ENCODE measurements around the gene RIT2. TPM values are rescaled to one million over a fixed set of nuclear protein-coding genes. Genes with fewer than 3 reads are reported as not detected.

Gene RIT2
- total RNA-seq, 1 experiment from 2014 or later, result not detected

DNA sequence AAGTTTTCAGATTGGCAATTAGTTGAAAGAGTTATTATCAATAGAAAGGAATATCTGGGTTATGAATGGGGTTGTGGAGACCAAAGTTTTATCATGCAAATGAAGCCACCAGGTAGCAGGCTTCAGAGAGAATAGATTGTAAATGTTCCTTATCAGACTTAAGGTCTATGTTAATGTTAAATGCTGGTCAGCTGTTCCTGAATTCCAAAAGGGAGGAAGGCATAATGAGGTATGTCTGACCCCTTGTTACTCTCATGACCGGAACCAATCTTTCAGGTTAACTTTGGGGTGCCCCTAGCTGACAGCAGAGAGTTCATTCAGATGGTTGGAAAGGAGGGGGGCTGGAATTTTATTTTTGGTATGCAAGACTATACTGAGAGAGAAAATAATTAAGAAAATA, 47.9 kb downstream of the RIT2 start:
- intact Hi-C loops (cut with micrococcal nuclease; ENCODE audit: unreplicated experiment), result no loop called here
- peaks cover 17% of the 10 kb centered on the region for H3K9me3 Mint-ChIP-seq (ENCODE audit: low read depth, unreplicated experiment)
- no peak overlapping the region for H3K27ac Mint-ChIP-seq (ENCODE audit: unreplicated experiment)
- no peaks in the 10 kb centered on the region for H3K27me3 Mint-ChIP-seq (ENCODE audit: unreplicated experiment)
- H3K36me3 Mint-ChIP-seq (ENCODE audit: insufficient read depth, unreplicated experiment), result no peaks in the 10 kb centered on the region
- CTCF ChIA-PET, result no interaction called here
- DNase-seq, result no peak
- no TSS peak for BruUV-seq (replicated peaks)
- no peaks in the 10 kb centered on the region for H3K4me1 Mint-ChIP-seq (ENCODE audit: low read depth, unreplicated experiment)
- H3K4me3 Mint-ChIP-seq (ENCODE audit: low read depth, unreplicated experiment), result no peak overlapping the region
- no peak for TF ChIP-seq CTCF (IDR thresholded peaks at IDR 0.05; ENCODE audit: unreplicated experiment)

DNA sequence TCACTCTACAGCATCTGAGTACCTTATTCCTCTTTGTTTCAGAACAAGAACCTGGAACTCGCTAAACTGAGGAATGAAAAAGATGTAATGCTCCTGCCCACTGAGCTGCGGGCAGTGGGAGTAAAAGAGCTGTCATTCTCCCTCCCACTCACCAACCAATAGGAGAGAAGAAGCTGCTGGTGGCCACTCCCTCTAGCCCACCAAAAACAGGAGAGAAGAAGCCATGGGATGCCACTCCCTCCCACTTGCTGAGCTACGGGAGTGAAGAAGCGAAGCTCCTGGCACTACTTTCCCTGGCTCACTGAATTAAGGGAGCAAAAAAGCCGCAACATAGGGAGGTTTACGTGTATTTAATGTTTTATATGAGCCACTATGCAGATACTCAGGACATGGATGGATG, 53.7 kb downstream of the RIT2 start:
- BruUV-seq (replicated peaks), result no TSS peak
- Mint-ChIP-seq H3K27ac (ENCODE audit: unreplicated experiment) (no peak overlapping the region), H3K27me3 (ENCODE audit: unreplicated experiment) (no peaks in the 10 kb centered on the region), H3K4me3 (ENCODE audit: low read depth, unreplicated experiment) (no peak overlapping the region), H3K4me1 (ENCODE audit: low read depth, unreplicated experiment) (no peaks in the 10 kb centered on the region), H3K36me3 (ENCODE audit: insufficient read depth, unreplicated experiment) (no peaks in the 10 kb centered on the region), H3K9me3 (ENCODE audit: low read depth, unreplicated experiment) (peaks cover 11% of the 10 kb centered on the region)
- intact Hi-C loops (cut with micrococcal nuclease; ENCODE audit: unreplicated experiment), result no loop called here
- no peak for DNase-seq
- TF ChIP-seq CTCF (IDR thresholded peaks at IDR 0.05; ENCODE audit: unreplicated experiment), result no peak
- CTCF ChIA-PET, result interaction anchor here (1.3 kb wide), 1 partner anchor 9 kb away, joined by 5 read pairs; no protein-coding TSS in a partner anchor

- no TSS peak for BruUV-seq (replicated peaks)
- Mint-ChIP-seq H3K4me1 (ENCODE audit: low read depth, unreplicated experiment) (no peaks in the 10 kb centered on the region), H3K36me3 (ENCODE audit: insufficient read depth, unreplicated experiment) (no peaks in the 10 kb centered on the region), H3K4me3 (ENCODE audit: low read depth, unreplicated experiment) (no peak overlapping the region), H3K27me3 (ENCODE audit: unreplicated experiment) (no peaks in the 10 kb centered on the region), H3K9me3 (ENCODE audit: low read depth, unreplicated experiment) (peaks cover 9% of the 10 kb centered on the region), H3K27ac (ENCODE audit: unreplicated experiment) (no peak overlapping the region)
- CTCF ChIA-PET, result interaction anchor here (1.3 kb wide), 1 partner anchor 9 kb away, joined by 5 read pairs; no protein-coding TSS in a partner anchor
- DNase-seq, result no peak
- intact Hi-C loops (cut with micrococcal nuclease; ENCODE audit: unreplicated experiment), result no loop called here
- no peak for TF ChIP-seq CTCF (IDR thresholded peaks at IDR 0.05; ENCODE audit: unreplicated experiment)
These were observed 54.2 kb downstream of the RIT2 start for GRCh38 chr18:43061318-43061717.

DNA sequence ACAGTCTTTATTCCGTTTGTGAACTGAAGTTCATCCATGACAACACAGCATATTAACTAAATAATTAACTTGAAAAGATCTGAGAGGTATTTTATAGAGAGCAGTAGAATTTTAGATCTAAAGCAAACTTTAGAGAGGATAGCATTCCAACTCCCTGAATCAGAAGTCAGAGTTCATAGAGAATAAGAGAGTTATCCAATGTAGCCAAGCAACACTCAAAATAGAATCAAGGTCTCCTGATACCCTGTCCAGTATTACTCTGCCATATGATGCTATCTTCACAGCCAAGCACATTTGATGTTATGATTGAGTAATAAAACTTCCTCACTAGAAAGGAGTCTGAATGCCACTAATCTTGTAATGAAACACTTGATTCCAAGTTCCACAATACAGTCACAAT, 55.5 kb downstream of the RIT2 start:
- intact Hi-C loops (cut with micrococcal nuclease; ENCODE audit: unreplicated experiment), result no loop called here
- BruUV-seq (replicated peaks), result no TSS peak
- peaks cover 6% of the 10 kb centered on the region for H3K9me3 Mint-ChIP-seq (ENCODE audit: low read depth, unreplicated experiment)
- H3K27ac Mint-ChIP-seq (ENCODE audit: unreplicated experiment), result no peak overlapping the region
- H3K4me1 Mint-ChIP-seq (ENCODE audit: low read depth, unreplicated experiment), result no peaks in the 10 kb centered on the region
- TF ChIP-seq CTCF (IDR thresholded peaks at IDR 0.05; ENCODE audit: unreplicated experiment), result no peak
- no peaks in the 10 kb centered on the region for H3K36me3 Mint-ChIP-seq (ENCODE audit: insufficient read depth, unreplicated experiment)
- no peak for DNase-seq
- H3K4me3 Mint-ChIP-seq (ENCODE audit: low read depth, unreplicated experiment), result no peak overlapping the region
- H3K27me3 Mint-ChIP-seq (ENCODE audit: unreplicated experiment), result no peaks in the 10 kb centered on the region
- CTCF ChIA-PET, result no interaction called here
